ENCODE measurements around the gene PSMB11. TPM values are rescaled to one million over a fixed set of nuclear protein-coding genes. Genes with fewer than 3 reads are reported as not detected.

PSMB11 gene
- total RNA-seq, 4 donors from 2014 or later, result not detected

GRCh38 chr14:23045419-23046357 lies 3.7 kb downstream of the PSMB11 start:
- 81 to 84% methylated on average over 13 of the region's 13 CpGs for WGBS, 2 donors
- TF ChIP-seq CTCF (IDR thresholded peaks at IDR 0.05), result no peak
- no peak for TF ChIP-seq POLR2A (IDR thresholded peaks at IDR 0.05)
- H3K4me3 ChIP-seq (ENCODE audit: low read depth, poor library complexity, severe bottlenecking), result no peak overlapping the region
- intact Hi-C loops (cut with DNase I; ENCODE audit: low total_unique reads), result no loop called here
- DNase-seq (ENCODE audit: low spot score in 2 of 2), result no peak

GRCh38 chr14:23047034-23047634 lies 5.1 kb downstream of the PSMB11 start:
- WGBS, 2 donors, result 61 to 76% methylated on average over 6 of the region's 6 CpGs
- no peak overlapping the region for H3K4me3 ChIP-seq (ENCODE audit: low read depth, poor library complexity, severe bottlenecking)
- TF ChIP-seq CTCF (IDR thresholded peaks at IDR 0.05) (no peak), POLR2A (IDR thresholded peaks at IDR 0.05) (no peak)
- intact Hi-C loops (cut with DNase I; ENCODE audit: low total_unique reads), result no loop called here
- no peak for DNase-seq (ENCODE audit: low spot score in 2 of 2)

GRCh38 chr14:23047751-23048693 lies 6.0 kb downstream of the PSMB11 start:
- no peak for DNase-seq (ENCODE audit: low spot score in 2 of 2)
- intact Hi-C loops (cut with DNase I; ENCODE audit: low total_unique reads), result no loop called here
- no peak overlapping the region for H3K4me3 ChIP-seq (ENCODE audit: low read depth, poor library complexity, severe bottlenecking)
- no peak for TF ChIP-seq CTCF (IDR thresholded peaks at IDR 0.05)
- 82 to 86% methylated on average over 37 to 63 of the region's 85 CpGs for WGBS, 2 donors

- H3K4me3 ChIP-seq (ENCODE audit: low read depth, poor library complexity, severe bottlenecking), result no peak overlapping the region
- 92 to 95% methylated on average over 9 of the region's 9 CpGs for WGBS, 2 donors
- DNase-seq (ENCODE audit: low spot score in 2 of 2), result no peak
- intact Hi-C loops (cut with DNase I; ENCODE audit: low total_unique reads), result no loop called here
- TF ChIP-seq POLR2A (IDR thresholded peaks at IDR 0.05), result no peak
- TF ChIP-seq CTCF (IDR thresholded peaks at IDR 0.05), result no peak
These were observed 7.0 kb downstream of the PSMB11 start for GRCh38 chr14:23049011-23049410.

- no peak overlapping the region for H3K4me3 ChIP-seq (ENCODE audit: low read depth, poor library complexity, severe bottlenecking)
- intact Hi-C loops (cut with DNase I; ENCODE audit: low total_unique reads), result no loop called here
- 71 to 79% methylated on average over 5 of the region's 5 CpGs for WGBS, 2 donors
- no peak for DNase-seq (ENCODE audit: low spot score in 2 of 2)
- TF ChIP-seq POLR2A (IDR thresholded peaks at IDR 0.05) (no peak), CTCF (IDR thresholded peaks at IDR 0.05) (no peak)
These were observed 9.4 kb downstream of the PSMB11 start for GRCh38 chr14:23051141-23052057.
